ENCODE results near the gene ZDHHC11B.
"Not testable (repeated sequence)": the region's sequence is repeated elsewhere in the genome, so short reads cannot be mapped to it uniquely, and the experiment has no call there.

- TF ChIP-seq CTCF, POLR2A (IDR thresholded peaks at IDR 0.05): not testable (repeated sequence)
These were observed 32.5 kb downstream of the ZDHHC11B start for GRCh38 chr5:751992-752391.
